Measurements from ENCODE around the gene MBNL2. TPM values are rescaled to one million over a fixed set of nuclear protein-coding genes. Genes with fewer than 3 reads are reported as not detected.

MBNL2 gene
- total RNA-seq, 1 experiment from 2014 or later = 0.85 TPM

DNA sequence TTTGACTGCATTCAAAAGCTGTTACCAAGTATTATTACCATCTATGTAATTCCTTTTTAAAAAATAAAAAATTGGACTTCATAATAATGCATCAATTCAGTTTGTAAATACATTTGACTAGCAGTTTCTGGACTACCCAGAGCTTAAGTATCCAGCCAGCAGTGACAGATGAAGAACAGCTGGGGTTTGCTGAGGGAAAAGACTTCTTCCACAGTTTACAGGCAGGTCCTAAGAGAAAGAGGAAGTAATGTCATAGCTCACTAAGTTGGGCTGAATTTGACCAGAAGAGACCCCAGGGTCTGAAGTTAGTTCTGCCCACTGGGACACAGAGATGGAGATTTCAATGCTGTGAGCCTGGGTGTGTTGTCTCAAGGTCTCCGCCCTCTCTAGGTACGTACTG lies 96.4 kb downstream of the MBNL2 start:
- DNase-seq (ENCODE audit: low spot score) (no peak), ATAC-seq (no peak)
- ChIA-PET POLR2A (no interaction called here), CTCF (interaction anchor here (0.6 kb wide), 1 partner anchor 209 kb away, joined by 3 read pairs; no protein-coding TSS in a partner anchor)
- H3K4me1 Mint-ChIP-seq = no peaks in the 10 kb centered on the region; the same call in 1 of the 2 replicates
- no peak overlapping the region for H3K27ac Mint-ChIP-seq
- peaks cover 3% of the 10 kb centered on the region; the same call in 1 of the 2 replicates for H3K9me3 Mint-ChIP-seq
- no peaks in the 10 kb centered on the region for H3K36me3 Mint-ChIP-seq
- H3K27me3 Mint-ChIP-seq (ENCODE audit: low read depth) = no peaks in the 10 kb centered on the region
- no peak for TF ChIP-seq JAZF1 (CRISPR knock-in tag; IDR thresholded peaks at IDR 0.05)
- TF ChIP-seq, protein P1, sequence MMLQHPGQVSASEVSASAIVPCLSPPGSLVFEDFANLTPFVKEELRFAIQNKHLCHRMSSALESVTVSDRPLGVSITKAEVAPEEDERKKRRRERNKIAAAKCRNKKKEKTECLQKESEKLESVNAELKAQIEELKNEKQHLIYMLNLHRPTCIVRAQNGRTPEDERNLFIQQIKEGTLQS (CRISPR knock-in tag; conservative IDR thresholded peaks at IDR 0.05) = no peak
- H3K4me3 Mint-ChIP-seq = no peak overlapping the region

DNA sequence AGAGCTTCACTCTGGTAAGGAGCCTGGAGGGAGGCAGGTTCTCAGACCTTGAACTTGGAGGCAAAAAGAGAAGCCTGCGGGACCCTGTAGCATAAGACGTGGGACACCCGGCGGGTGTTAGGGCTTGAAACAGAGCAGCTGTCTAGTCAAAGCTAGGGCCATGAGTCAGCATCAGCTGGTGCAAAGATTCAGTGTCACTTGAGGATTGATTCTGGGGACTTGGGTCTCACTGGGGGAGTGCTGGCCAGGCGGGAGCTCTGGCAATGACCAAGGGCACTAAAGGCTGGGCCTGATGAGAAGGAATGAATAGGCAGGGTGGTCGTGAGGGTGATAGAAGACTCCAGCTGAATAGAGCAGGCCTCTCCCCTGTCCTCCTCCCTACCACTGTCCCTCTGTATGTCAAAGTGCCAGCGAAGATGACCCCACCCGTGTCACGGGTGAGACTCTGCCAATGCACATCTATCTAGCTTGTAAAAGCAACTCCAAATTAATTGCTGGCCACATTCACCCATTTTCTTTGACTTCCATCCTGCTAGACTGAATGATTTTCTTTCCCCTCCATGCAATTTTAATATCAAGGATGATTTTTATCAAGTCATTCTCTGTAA lies 97.1 kb downstream of the MBNL2 start:
- H3K27me3 Mint-ChIP-seq (ENCODE audit: low read depth) = no peaks in the 10 kb centered on the region
- no peak overlapping the region for H3K4me3 Mint-ChIP-seq
- ChIA-PET POLR2A (no interaction called here), CTCF (no interaction called here)
- no peaks in the 10 kb centered on the region; the same call in 1 of the 2 replicates for H3K4me1 Mint-ChIP-seq
- no peak for TF ChIP-seq NR3C1 (CRISPR knock-in tag; conservative IDR thresholded peaks at IDR 0.05; ENCODE audit: low read depth)
- TF ChIP-seq ZNF416 (CRISPR knock-in tag; IDR thresholded peaks at IDR 0.05) = no peak
- no peak for TF ChIP-seq CBFB (CRISPR knock-in tag; IDR thresholded peaks at IDR 0.05; ENCODE audit: low read depth)
- no peak for TF ChIP-seq EMX1 (CRISPR knock-in tag; IDR thresholded peaks at IDR 0.05)
- no peak for TF ChIP-seq CREB1 (CRISPR knock-in tag; IDR thresholded peaks at IDR 0.05)
- TF ChIP-seq ETV6 (CRISPR knock-in tag; IDR thresholded peaks at IDR 0.05) = no peak
- TF ChIP-seq, protein P2, sequence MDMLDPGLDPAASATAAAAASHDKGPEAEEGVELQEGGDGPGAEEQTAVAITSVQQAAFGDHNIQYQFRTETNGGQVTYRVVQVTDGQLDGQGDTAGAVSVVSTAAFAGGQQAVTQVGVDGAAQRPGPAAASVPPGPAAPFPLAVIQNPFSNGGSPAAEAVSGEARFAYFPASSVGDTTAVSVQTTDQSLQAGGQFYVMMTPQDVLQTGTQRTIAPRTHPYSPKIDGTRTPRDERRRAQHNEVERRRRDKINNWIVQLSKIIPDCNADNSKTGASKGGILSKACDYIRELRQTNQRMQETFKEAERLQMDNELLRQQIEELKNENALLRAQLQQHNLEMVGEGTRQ (CRISPR knock-in tag; IDR thresholded peaks at IDR 0.05) = no peak
- TF ChIP-seq, protein P3, sequence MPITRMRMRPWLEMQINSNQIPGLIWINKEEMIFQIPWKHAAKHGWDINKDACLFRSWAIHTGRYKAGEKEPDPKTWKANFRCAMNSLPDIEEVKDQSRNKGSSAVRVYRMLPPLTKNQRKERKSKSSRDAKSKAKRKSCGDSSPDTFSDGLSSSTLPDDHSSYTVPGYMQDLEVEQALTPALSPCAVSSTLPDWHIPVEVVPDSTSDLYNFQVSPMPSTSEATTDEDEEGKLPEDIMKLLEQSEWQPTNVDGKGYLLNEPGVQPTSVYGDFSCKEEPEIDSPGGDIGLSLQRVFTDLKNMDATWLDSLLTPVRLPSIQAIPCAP (CRISPR knock-in tag; IDR thresholded peaks at IDR 0.05) = no peak
- ATAC-seq = no peak
- H3K9me3 Mint-ChIP-seq = peaks cover 3% of the 10 kb centered on the region; the same call in 1 of the 2 replicates
- H3K27ac Mint-ChIP-seq = no peak overlapping the region
- no peak for DNase-seq (ENCODE audit: low spot score)
- H3K36me3 Mint-ChIP-seq = no peaks in the 10 kb centered on the region

DNA sequence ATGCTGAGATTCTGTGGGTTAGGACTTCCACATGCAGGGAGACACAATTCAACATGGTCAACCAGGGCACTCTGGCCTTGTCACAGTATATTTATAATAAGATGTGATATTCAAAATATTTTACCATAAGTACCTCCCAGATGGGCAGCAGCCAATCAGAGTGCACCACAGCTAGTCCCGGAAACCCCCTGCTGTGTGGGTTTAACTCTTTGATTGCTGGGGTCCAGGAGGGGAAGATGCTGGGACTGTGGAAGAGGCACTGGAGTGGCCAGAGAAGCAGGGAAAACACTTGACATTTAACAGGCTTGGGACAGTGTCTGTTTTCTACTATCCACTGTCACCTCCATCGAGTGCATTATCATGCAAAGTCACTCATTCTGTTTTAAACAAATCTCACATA lies 99.0 kb downstream of the MBNL2 start:
- no peaks in the 10 kb centered on the region for H3K36me3 Mint-ChIP-seq
- CTCF ChIA-PET = interaction anchor here (0.6 kb wide), 1 partner anchor 54 kb away, joined by 3 read pairs; no protein-coding TSS in a partner anchor

More for the DNA sequence above, 99.0 kb downstream of the MBNL2 start:
- ATAC-seq = no peak
- POLR2A ChIA-PET = no interaction called here
- Mint-ChIP-seq H3K27me3 (ENCODE audit: low read depth) (no peaks in the 10 kb centered on the region), H3K9me3 (peaks cover 3% of the 10 kb centered on the region; the same call in 1 of the 2 replicates), H3K4me1 (no peaks in the 10 kb centered on the region; the same call in 1 of the 2 replicates), H3K27ac (no peak overlapping the region), H3K4me3 (no peak overlapping the region)
- DNase-seq (ENCODE audit: low spot score) = no peak
- TF ChIP-seq, protein P3 (CRISPR knock-in tag; IDR thresholded peaks at IDR 0.05) = no peak
- no peak for TF ChIP-seq KAT7 (CRISPR knock-in tag; IDR thresholded peaks at IDR 0.05; ENCODE audit: borderline replicate concordance)
- TF ChIP-seq SOX15 (CRISPR knock-in tag; IDR thresholded peaks at IDR 0.05) = no peak
- TF ChIP-seq, protein P4, sequence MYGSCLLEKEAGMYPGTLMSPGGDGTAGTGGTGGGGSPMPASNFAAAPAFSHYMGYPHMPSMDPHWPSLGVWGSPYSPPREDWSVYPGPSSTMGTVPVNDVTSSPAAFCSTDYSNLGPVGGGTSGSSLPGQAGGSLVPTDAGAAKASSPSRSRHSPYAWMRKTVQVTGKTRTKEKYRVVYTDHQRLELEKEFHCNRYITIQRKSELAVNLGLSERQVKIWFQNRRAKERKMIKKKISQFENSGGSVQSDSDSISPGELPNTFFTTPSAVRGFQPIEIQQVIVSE (CRISPR knock-in tag; IDR thresholded peaks at IDR 0.05; ENCODE audit: borderline replicate concordance) = no peak
- no peak for TF ChIP-seq JUN (CRISPR knock-in tag; IDR thresholded peaks at IDR 0.05)
- TF ChIP-seq, protein P5, sequence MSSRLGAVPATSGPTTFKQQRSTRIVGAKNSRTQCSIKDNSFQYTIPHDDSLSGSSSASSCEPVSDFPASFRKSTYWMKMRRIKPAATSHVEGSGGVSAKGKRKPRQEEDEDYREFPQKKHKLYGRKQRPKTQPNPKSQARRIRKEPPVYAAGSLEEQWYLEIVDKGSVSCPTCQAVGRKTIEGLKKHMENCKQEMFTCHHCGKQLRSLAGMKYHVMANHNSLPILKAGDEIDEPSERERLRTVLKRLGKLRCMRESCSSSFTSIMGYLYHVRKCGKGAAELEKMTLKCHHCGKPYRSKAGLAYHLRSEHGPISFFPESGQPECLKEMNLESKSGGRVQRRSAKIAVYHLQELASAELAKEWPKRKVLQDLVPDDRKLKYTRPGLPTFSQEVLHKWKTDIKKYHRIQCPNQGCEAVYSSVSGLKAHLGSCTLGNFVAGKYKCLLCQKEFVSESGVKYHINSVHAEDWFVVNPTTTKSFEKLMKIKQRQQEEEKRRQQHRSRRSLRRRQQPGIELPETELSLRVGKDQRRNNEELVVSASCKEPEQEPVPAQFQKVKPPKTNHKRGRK (CRISPR knock-in tag; IDR thresholded peaks at IDR 0.05; ENCODE audit: borderline replicate concordance) = no peak
- no peak for TF ChIP-seq RELA (CRISPR knock-in tag; IDR thresholded peaks at IDR 0.05; ENCODE audit: borderline replicate concordance)
